Transverse colon (tissue), 4 donors: ENCODE measurements around the gene MAN1A2. TPM values are rescaled to one million over a fixed set of nuclear protein-coding genes. Genes with fewer than 3 reads are reported as not detected.

ENCODE experiments used
- DNase-seq: peaks from one replicate; pipeline ENCODE4 v3.0.0-alpha.2; 2019
- H3K27ac ChIP-seq, 4 donors: fragments of 200-600 bp; sonication (generic); 2 replicates each; pipeline ENCODE4 v1.5.1; 2016 to 2018; ENCODE audit warnings: inconsistent platforms in 4 of 4
- H3K27me3 ChIP-seq: fragments of 200-600 bp; sonication (generic); 2 replicates; pipeline ENCODE4 v1.5.1; 2017; ENCODE audit warnings: inconsistent platforms
- H3K36me3 ChIP-seq, 4 donors: fragments of 200-600 bp; sonication (generic); 2 replicates each; pipeline ENCODE4 v1.5.1; 2017 to 2019; ENCODE audit warnings: inconsistent platforms in 4 of 4
- H3K4me1 ChIP-seq, 4 donors: fragments of 200-600 bp; sonication (generic); 2 replicates each; pipeline ENCODE4 v1.5.1; 2017 to 2020; ENCODE audit warnings: inconsistent platforms in 4 of 4
- H3K4me3 ChIP-seq, 4 donors: fragments of 200-600 bp; sonication (generic); 1 replicate in 1 of 4; 2 replicates in 3 of 4; pipeline versions ENCODE4 v1.5.1 to v1.6.1; 2017 to 2019; ENCODE audit warnings: inconsistent platforms in 4 of 4
- H3K9me3 ChIP-seq, 2 donors: fragments of 200-600 bp; sonication (generic); 2 replicates each; pipeline ENCODE4 v1.5.1; 2017 to 2019; ENCODE audit warnings: inconsistent platforms in 2 of 2
- CTCF ChIP-seq, 5 experiments: fragments of 200-600 bp in 3 of 5; fragments of 450-650 bp in 2 of 5; sonication (generic) in 3 of 5; IDR thresholded peaks; 1 replicate in 2 of 5; 2 replicates in 3 of 5; pipeline ENCODE4 v1.5.1; 2016 to 2017; ENCODE audit warnings: antibody characterized with exemption in 5 of 5, inconsistent platforms in 3 of 5, mild to moderate bottlenecking in 2 of 5, moderate library complexity in 1 of 5
- EP300 ChIP-seq: sonication (generic); formaldehyde crosslinking; IDR thresholded peaks from one replicate; pipeline ENCODE4 v1.6.1; 2017; ENCODE audit warnings: antibody characterized with exemption, low read depth
- POLR2A ChIP-seq: fragments of 450-650 bp; IDR thresholded peaks from one replicate; pipeline ENCODE4 v1.6.1; 2016; ENCODE audit warnings: antibody characterized with exemption, mild to moderate bottlenecking, moderate library complexity
- POLR2AphosphoS5 ChIP-seq, 3 donors: sonication (generic); formaldehyde crosslinking; IDR thresholded peaks; one replicate each; pipeline ENCODE4 v1.6.1; 2016; ENCODE audit warnings: antibody characterized with exemption in 3 of 3
- WGBS, 2 donors: methylation state at CpG; one replicate each; pipeline ENCODE4 v1.1.5; 2018; ENCODE audit warnings: low coverage in 1 of 2; 5-methylcytosine and 5-hydroxymethylcytosine counted together
- in situ Hi-C, 4 donors: fragments of 200-750 bp; cut with MboI; loops; one replicate each; pipeline versions ENCODE4 v1.15.0 to v1.15.1; 2017; ENCODE audit warnings: low sequenced_read_pairs in 3 of 4, low pct_ligation_motif_present in 1 of 4, low pct_unique_long_range_greater_than_20kb in 1 of 4
- intact Hi-C: fragments of 100-400 bp; cut with DNase I; formaldehyde crosslinking; loops from one replicate; pipeline ENCODE4 v1.15.1; 2023; ENCODE audit warnings: low total_unique reads
- total RNA-seq, 4 donors: library from RNA; depleted of rRNA; stranded (reverse); fragments of >200 nt; gene quantifications; one replicate each; pipeline ENCODE4 v1.1.0, GENCODE V29; 2016

MAN1A2 gene
- total RNA-seq, 4 donors from 2014 or later, result 9.0 to 38.6 (median 21.6) TPM

- WGBS, 2 donors, result 0 to 1% methylated on average over 3 to 39 of the region's 75 CpGs
- in situ Hi-C loops, result no loop called here
Measured at GRCh38 chr1:117366177-117367045, 838 bp upstream of the MAN1A2 start.

GRCh38 chr1:117368116-117369108, 1.2 kb downstream of the MAN1A2 start:
- no peak for DNase-seq
- peak overlapping the region; percentile 98 to 100 (median 99) for H3K27ac ChIP-seq
- peak overlapping the region; percentile 52 to 91 (median 74) for H3K4me3 ChIP-seq
- H3K9me3 ChIP-seq, result no peaks in the 10 kb centered on the region
- H3K27me3 ChIP-seq, result no peaks in the 10 kb centered on the region
- in situ Hi-C loops (no loop called here), intact Hi-C loops (no loop called here)
- no peak for TF ChIP-seq POLR2AphosphoS5 (IDR thresholded peaks at IDR 0.05)
- TF ChIP-seq POLR2A, result no peak
- TF ChIP-seq EP300, result no peak
- TF ChIP-seq CTCF (IDR thresholded peaks at IDR 0.05), result no peak
- WGBS, 2 donors, result 3 to 6% methylated on average over 6 to 19 of the region's 19 CpGs
- H3K36me3 ChIP-seq, result no peaks in the 10 kb centered on the region
- H3K4me1 ChIP-seq, result peaks cover 7 to 73% (median 40%) of the 10 kb centered on the region in 4 donors

More at GRCh38 chr1:117366177-117367045, 838 bp upstream of the MAN1A2 start:
- Histone ChIP-seq H3K4me1 (peaks cover 7 to 56% (median 38%) of the 10 kb centered on the region in 4 donors), H3K27me3 (no peaks in the 10 kb centered on the region), H3K36me3 (no peaks in the 10 kb centered on the region), H3K9me3 (no peaks in the 10 kb centered on the region), H3K27ac (peak overlapping the region; percentile 98 to 100 (median 99)), H3K4me3 (peak overlapping the region; percentile 52 to 91 (median 74))
- intact Hi-C loops, result no loop called here
- TF ChIP-seq EP300 (no peak), POLR2AphosphoS5 (IDR thresholded peaks at IDR 0.05) (peak in 2 of 3 donors; percentile 51 to 56), CTCF (IDR thresholded peaks at IDR 0.05) (no peak), POLR2A (no peak)
- DNase-seq, result peak; percentile 92

- H3K9me3 ChIP-seq, result no peaks in the 10 kb centered on the region
- DNase-seq, result no peak
- no peaks in the 10 kb centered on the region for H3K27me3 ChIP-seq
- no peaks in the 10 kb centered on the region for H3K36me3 ChIP-seq
- in situ Hi-C loops, result no loop called here
- TF ChIP-seq POLR2A (no peak), POLR2AphosphoS5 (IDR thresholded peaks at IDR 0.05) (no peak), CTCF (IDR thresholded peaks at IDR 0.05) (no peak), EP300 (no peak)
- peak overlapping the region in 2 of 4 donors; percentile 82 to 91 for H3K4me3 ChIP-seq
- 14 to 25% methylated on average over 2 of the region's 2 CpGs for WGBS, 2 donors
- H3K27ac ChIP-seq, result no peak overlapping the region
- intact Hi-C loops, result loop anchor here (5.0 kb wide), 1 partner anchor 973 kb away; no protein-coding TSS in a partner anchor
- H3K4me1 ChIP-seq, result peaks cover 7 to 59% (median 39%) of the 10 kb centered on the region in 4 donors
Measured at GRCh38 chr1:117370071-117370470, 2.8 kb downstream of the MAN1A2 start.
